Endothelial cell of umbilical vein (primary cell): ENCODE measurements around the gene CTSH. TPM values are rescaled to one million over a fixed set of nuclear protein-coding genes. Genes with fewer than 3 reads are reported as not detected.

Experiments
- BruUV-seq: library from RNA; stranded (reverse); fragments of 400-500 nt; replicated peaks from 2 replicates; lab custom pipeline; 2021; lab: Mats Ljungman, UMichigan
- CTCF ChIA-PET: fragments of 300-600, 350-600 bp; sonication (Branson Sonifier 250); formaldehyde crosslinking; loops from one replicate; lab custom pipeline; 2021; ENCODE audit warnings: antibody characterized with exemption, inconsistent platforms; lab: Charles Lee
- POLR2A ChIA-PET: fragments of 300-600, 350-600 bp; sonication (Branson Sonifier 250); formaldehyde crosslinking; loops from one replicate; lab custom pipeline; 2021; ENCODE audit warnings: antibody characterized with exemption, inconsistent platforms; lab: Charles Lee
- DNase-seq: peaks from one replicate; pipeline ENCODE4 v3.0.0-alpha.2; 2011; ENCODE audit warnings: low read depth, low spot score
- FAIRE-seq: peaks from 2 replicates; lab custom pipeline; 2011; peaks lifted over from hg19 to GRCh38; lab: Jason Lieb, UNC
- H2AFZ ChIP-seq: 2 replicates; pipeline ENCODE4 v1.6.0; 2012; ENCODE audit warnings: low read depth, low read length, control low read depth, inconsistent platforms
- H3K27ac ChIP-seq: 2 replicates; pipeline ENCODE4 v1.5.1; 2011; ENCODE audit warnings: low read depth, mild to moderate bottlenecking, control low read depth, low read length, moderate library complexity; ENCODE audit not compliant: insufficient read depth
- H3K27me3 ChIP-seq, 2 experiments: 2 replicates each; pipeline versions ENCODE4 v1.6.0 to v1.6.1; 2011; ENCODE audit warnings: low read length in 2 of 2, mixed read lengths in 1 of 2; ENCODE audit not compliant: control insufficient read depth in 2 of 2, insufficient read depth in 2 of 2
- H3K36me3 ChIP-seq, 2 experiments: 2 replicates in 1 of 2; 3 replicates in 1 of 2; pipeline ENCODE4 v1.5.1; 2011; ENCODE audit warnings: low read length in 2 of 2, mild to moderate bottlenecking in 1 of 2, moderate library complexity in 1 of 2; ENCODE audit not compliant: control insufficient read depth in 2 of 2, insufficient read depth in 2 of 2; ENCODE audit errors: extremely low read depth in 1 of 2
- H3K4me1 ChIP-seq: 3 replicates; pipeline ENCODE4 v1.5.1; 2011; ENCODE audit warnings: mild to moderate bottlenecking, low read length; ENCODE audit not compliant: control insufficient read depth, insufficient read depth; ENCODE audit errors: extremely low read depth
- H3K4me2 ChIP-seq: 2 replicates; pipeline ENCODE4 v1.6.1; 2011; ENCODE audit warnings: low read length, control low read depth, mixed read lengths; ENCODE audit not compliant: insufficient read depth
- H3K4me3 ChIP-seq, 3 experiments: fragments of 200-600 bp in 1 of 3; sonication (generic), shearing (Covaris generic) in 1 of 3; replicated peaks in 1 of 3; 2 replicates each; pipeline ENCODE4 v1.5.1; 2011 to 2016; ENCODE audit warnings: control low read depth in 3 of 3, low read length in 3 of 3, mild to moderate bottlenecking in 2 of 3, inconsistent platforms in 1 of 3, low read depth in 1 of 3, moderate library complexity in 1 of 3; ENCODE audit not compliant: insufficient read depth in 1 of 3
- H3K79me2 ChIP-seq: 2 replicates; pipeline ENCODE4 v1.6.0; 2012; ENCODE audit warnings: low read length, inconsistent platforms; ENCODE audit not compliant: control insufficient read depth, insufficient read depth
- H3K9ac ChIP-seq: replicated peaks from 2 replicates; pipeline ENCODE3; 2011; ENCODE audit warnings: low read length, control low read depth; ENCODE audit not compliant: insufficient read depth; ENCODE audit errors: extremely low read depth
- H3K9me1 ChIP-seq: replicated peaks from 3 replicates; pipeline ENCODE4 v1.6.0; 2011; ENCODE audit warnings: mild to moderate bottlenecking, low read length; ENCODE audit not compliant: control insufficient read depth, insufficient read depth; ENCODE audit errors: extremely low read depth
- H3K9me3 ChIP-seq: replicated peaks from 2 replicates; pipeline ENCODE4 v1.5.1; 2012; ENCODE audit warnings: low read length, inconsistent platforms; ENCODE audit not compliant: control insufficient read depth, insufficient read depth
- H4K20me1 ChIP-seq: replicated peaks from 2 replicates; pipeline ENCODE3; 2011; ENCODE audit warnings: mild to moderate bottlenecking, low read length; ENCODE audit not compliant: control insufficient read depth, insufficient read depth; ENCODE audit errors: extremely low read depth
- CTCF ChIP-seq, 2 donors: IDR thresholded peaks; 1 replicate in 1 of 2; 2 replicates in 1 of 2; pipeline ENCODE4 v1.5.1; 2011; ENCODE audit warnings: low read length in 2 of 2, mild to moderate bottlenecking in 2 of 2, moderate library complexity in 2 of 2, control low read depth in 1 of 2, inconsistent platforms in 1 of 2, low read depth in 1 of 2; ENCODE audit not compliant: insufficient read depth in 1 of 2; ENCODE audit errors: extremely low read depth in 1 of 2
- EZH2 ChIP-seq: IDR thresholded peaks from 2 replicates; pipeline ENCODE4 v1.6.1; 2012; ENCODE audit warnings: borderline replicate concordance, low read depth, mild to moderate bottlenecking, moderate library complexity, low read length, inconsistent platforms; ENCODE audit not compliant: severe bottlenecking
- FOS ChIP-seq: IDR thresholded peaks from 2 replicates; pipeline ENCODE4 v1.6.1; 2011; ENCODE audit warnings: mild to moderate bottlenecking, low read length, moderate library complexity, borderline replicate concordance; ENCODE audit not compliant: insufficient read depth
- GATA2 ChIP-seq: IDR thresholded peaks from 2 replicates; pipeline ENCODE4 v1.7.0; 2011; ENCODE audit warnings: low read depth, mild to moderate bottlenecking, moderate library complexity, mixed read lengths, low read length; ENCODE audit not compliant: insufficient read length, insufficient read depth
- MYC ChIP-seq: IDR thresholded peaks from one replicate; pipeline ENCODE4 v1.6.1; 2011; ENCODE audit warnings: mild to moderate bottlenecking, low read depth, low read length
- dilution Hi-C: fragments of 300-500 bp; cut with MboI; formaldehyde crosslinking; loops from one replicate; pipeline ENCODE4 v1.15.0; 2019; ENCODE audit warnings: low sequenced_read_pairs; ENCODE audit not compliant: extremely low pct_ligation_motif_present
- intact Hi-C: fragments of 100-400 bp; cut with micrococcal nuclease; formaldehyde crosslinking; loops from one replicate; pipeline ENCODE4 v1.10.0; 2022
- polyA plus RNA-seq, 4 experiments: library from polyadenylated mRNA; depleted of rRNA in 3 of 4; stranded (reverse) in 3 of 4; unstranded in 1 of 4; fragments of >200 nt; gene quantifications; 2 replicates each; pipeline versions ENCODE4 v1.2.1 to v1.2.3, GENCODE V29; 2011 to 2012; ENCODE audit warnings: missing spikeins in 1 of 4
- total RNA-seq: library from RNA; stranded (reverse); gene quantifications from 2 replicates; pipeline ENCODE4 v1.2.3, GENCODE V29; 2021
- TF ChIP-seq, protein P1 (sequence below): IDR thresholded peaks from 2 replicates; pipeline ENCODE4 v1.6.1; 2011; ENCODE audit not compliant: insufficient read depth, insufficient read length

Gene CTSH
- total and polyA plus RNA-seq, 2 donors (not counting 3 experiments of a cell fraction or from before 2014, with no cell fraction given): 7.0 to 7.4 TPM

- peaks cover 0 to 3% of the 10 kb centered on the region in 2 experiments for H3K27me3 ChIP-seq
- H2AFZ ChIP-seq: no peak overlapping the region
- H3K27ac ChIP-seq: no peak overlapping the region
- intact Hi-C loops: no loop called here
- BruUV-seq: no TSS peak
- no peak for DNase-seq
- TF ChIP-seq FOS (no peak), GATA2 (no peak), CTCF (IDR thresholded peaks at IDR 0.05; ENCODE audit: extremely low read depth in 1 of 2, insufficient read depth in 1 of 2, low read depth in 1 of 2, low read length in 2 of 2) (no peak), EZH2 (no peak), MYC (no peak)
- TF ChIP-seq, protein P1, sequence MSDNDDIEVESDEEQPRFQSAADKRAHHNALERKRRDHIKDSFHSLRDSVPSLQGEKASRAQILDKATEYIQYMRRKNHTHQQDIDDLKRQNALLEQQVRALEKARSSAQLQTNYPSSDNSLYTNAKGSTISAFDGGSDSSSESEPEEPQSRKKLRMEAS: no peak
- no peak overlapping the region for H3K4me2 ChIP-seq
- CTCF ChIA-PET: interaction anchor here (1.0 to 2.5 kb wide), 2 partner anchors 8 to 20 kb away, joined by 3 to 7 read pairs; no protein-coding TSS in a partner anchor
- no peak overlapping the region for H3K9ac ChIP-seq
- H3K36me3 ChIP-seq: no peaks in the 10 kb centered on the region
- POLR2A ChIA-PET: no interaction called here
- no peaks in the 10 kb centered on the region for H3K79me2 ChIP-seq
- dilution Hi-C loops: no loop called here
- no peak for FAIRE-seq
- no peaks in the 10 kb centered on the region for H3K9me1 ChIP-seq
- no peaks in the 10 kb centered on the region for H3K9me3 ChIP-seq
- H4K20me1 ChIP-seq: no peaks in the 10 kb centered on the region
- H3K4me3 ChIP-seq: no peak overlapping the region
- H3K4me1 ChIP-seq: no peaks in the 10 kb centered on the region
Measured at GRCh38 chr15:78959360-78959759, 14.5 kb upstream of the CTSH start.
